ENCODE results near the gene TMEM184A.

DNA sequence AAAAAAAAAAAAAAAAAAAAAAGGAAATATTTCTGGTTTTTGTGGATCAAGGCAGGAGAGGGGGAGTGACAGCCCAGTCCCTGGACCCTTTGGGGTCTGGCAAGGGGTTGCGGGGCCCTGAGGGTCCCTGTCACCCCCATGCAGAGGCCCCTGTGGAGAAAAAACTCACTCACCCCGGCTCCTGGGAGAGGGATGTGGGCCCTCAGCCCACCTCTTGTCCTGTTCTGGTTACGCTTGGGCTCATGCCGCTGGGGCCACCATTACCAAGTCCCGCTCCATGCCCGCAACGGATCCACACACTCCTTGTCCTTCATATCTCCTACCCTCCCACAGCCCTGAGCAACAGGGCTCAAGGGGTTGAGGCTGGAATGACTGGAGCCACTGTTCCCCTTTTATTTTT lies 1.0 kb upstream of the TMEM184A start:
- no peak for TF ChIP-seq POLR2AphosphoS5 (IDR thresholded peaks at IDR 0.05)
- TF ChIP-seq, protein P1, sequence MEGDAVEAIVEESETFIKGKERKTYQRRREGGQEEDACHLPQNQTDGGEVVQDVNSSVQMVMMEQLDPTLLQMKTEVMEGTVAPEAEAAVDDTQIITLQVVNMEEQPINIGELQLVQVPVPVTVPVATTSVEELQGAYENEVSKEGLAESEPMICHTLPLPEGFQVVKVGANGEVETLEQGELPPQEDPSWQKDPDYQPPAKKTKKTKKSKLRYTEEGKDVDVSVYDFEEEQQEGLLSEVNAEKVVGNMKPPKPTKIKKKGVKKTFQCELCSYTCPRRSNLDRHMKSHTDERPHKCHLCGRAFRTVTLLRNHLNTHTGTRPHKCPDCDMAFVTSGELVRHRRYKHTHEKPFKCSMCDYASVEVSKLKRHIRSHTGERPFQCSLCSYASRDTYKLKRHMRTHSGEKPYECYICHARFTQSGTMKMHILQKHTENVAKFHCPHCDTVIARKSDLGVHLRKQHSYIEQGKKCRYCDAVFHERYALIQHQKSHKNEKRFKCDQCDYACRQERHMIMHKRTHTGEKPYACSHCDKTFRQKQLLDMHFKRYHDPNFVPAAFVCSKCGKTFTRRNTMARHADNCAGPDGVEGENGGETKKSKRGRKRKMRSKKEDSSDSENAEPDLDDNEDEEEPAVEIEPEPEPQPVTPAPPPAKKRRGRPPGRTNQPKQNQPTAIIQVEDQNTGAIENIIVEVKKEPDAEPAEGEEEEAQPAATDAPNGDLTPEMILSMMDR (IDR thresholded peaks at IDR 0.05): no peak
- TF ChIP-seq POLR2A (IDR thresholded peaks at IDR 0.05): no peak

All from breast epithelium (tissue), 3 donors.